ENCODE results near the gene ADGRG2. TPM values are rescaled to one million over a fixed set of nuclear protein-coding genes. Genes with fewer than 3 reads are reported as not detected.

The ADGRG2 gene, protein sequence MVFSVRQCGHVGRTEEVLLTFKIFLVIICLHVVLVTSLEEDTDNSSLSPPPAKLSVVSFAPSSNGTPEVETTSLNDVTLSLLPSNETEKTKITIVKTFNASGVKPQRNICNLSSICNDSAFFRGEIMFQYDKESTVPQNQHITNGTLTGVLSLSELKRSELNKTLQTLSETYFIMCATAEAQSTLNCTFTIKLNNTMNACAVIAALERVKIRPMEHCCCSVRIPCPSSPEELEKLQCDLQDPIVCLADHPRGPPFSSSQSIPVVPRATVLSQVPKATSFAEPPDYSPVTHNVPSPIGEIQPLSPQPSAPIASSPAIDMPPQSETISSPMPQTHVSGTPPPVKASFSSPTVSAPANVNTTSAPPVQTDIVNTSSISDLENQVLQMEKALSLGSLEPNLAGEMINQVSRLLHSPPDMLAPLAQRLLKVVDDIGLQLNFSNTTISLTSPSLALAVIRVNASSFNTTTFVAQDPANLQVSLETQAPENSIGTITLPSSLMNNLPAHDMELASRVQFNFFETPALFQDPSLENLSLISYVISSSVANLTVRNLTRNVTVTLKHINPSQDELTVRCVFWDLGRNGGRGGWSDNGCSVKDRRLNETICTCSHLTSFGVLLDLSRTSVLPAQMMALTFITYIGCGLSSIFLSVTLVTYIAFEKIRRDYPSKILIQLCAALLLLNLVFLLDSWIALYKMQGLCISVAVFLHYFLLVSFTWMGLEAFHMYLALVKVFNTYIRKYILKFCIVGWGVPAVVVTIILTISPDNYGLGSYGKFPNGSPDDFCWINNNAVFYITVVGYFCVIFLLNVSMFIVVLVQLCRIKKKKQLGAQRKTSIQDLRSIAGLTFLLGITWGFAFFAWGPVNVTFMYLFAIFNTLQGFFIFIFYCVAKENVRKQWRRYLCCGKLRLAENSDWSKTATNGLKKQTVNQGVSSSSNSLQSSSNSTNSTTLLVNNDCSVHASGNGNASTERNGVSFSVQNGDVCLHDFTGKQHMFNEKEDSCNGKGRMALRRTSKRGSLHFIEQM
- not detected in 2 replicates for total RNA-seq (2014; rRNA removed; shearing (Covaris generic))
- polyA plus RNA-seq (2015; cell fraction: cytosol; rRNA removed) = 0.03 TPM in 1 of 2 replicates, not detected in the other
- not detected in 2 replicates for polyA plus RNA-seq (2015; cell fraction: nucleus; rRNA removed)

GRCh38 chrX:19121898-19122640 is at the start of gene ADGRG2:
Gene ADGRG2, minus strand, starts transcription at chrX:19122468. Its CDS starts 53,634 bp downstream, at chrX:19068834.
- no peak for DNase-seq (ENCODE audit: low read depth, low spot score)
- in situ Hi-C loops (cut with HindIII; ENCODE audit: low pct_unique_long_range_greater_than_20kb, low sequenced_read_pairs) = no loop called here

- no peak for DNase-seq (ENCODE audit: low read depth, low spot score)
- in situ Hi-C loops (cut with HindIII; ENCODE audit: low pct_unique_long_range_greater_than_20kb, low sequenced_read_pairs) = no loop called here
These were observed 46.3 kb upstream of the ADGRG2 start for GRCh38 chrX:19168609-19169008.

- DNase-seq (ENCODE audit: low read depth, low spot score) = no peak
- in situ Hi-C loops (cut with HindIII; ENCODE audit: low pct_unique_long_range_greater_than_20kb, low sequenced_read_pairs) = no loop called here
These were observed 40.6 kb upstream of the ADGRG2 start for GRCh38 chrX:19162851-19163250.

DNA sequence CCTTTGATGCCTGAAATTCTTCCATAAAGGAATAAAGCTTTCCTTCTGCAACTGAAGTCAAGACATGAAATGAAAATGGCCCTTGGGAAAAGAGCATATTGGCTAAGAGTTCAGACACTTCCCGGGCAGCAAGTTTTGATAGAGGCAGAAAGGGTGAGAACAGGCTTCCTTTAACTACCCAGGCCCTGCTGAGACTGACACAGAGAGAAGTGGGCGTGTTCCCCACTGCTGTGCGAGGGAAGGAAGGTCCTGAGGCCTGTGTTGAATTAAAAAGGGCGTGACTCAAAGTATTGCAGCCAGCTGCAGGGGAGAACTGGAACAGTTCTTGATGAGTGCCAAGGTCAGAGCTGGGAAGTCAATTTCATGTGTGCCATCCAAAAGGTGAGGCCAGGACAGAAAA is 33.9 kb upstream of the ADGRG2 start:
- DNase-seq (ENCODE audit: low read depth, low spot score) = no peak
- in situ Hi-C loops (cut with HindIII; ENCODE audit: low pct_unique_long_range_greater_than_20kb, low sequenced_read_pairs) = no loop called here

GRCh38 chrX:19152762-19153161 is 30.5 kb upstream of the ADGRG2 start:
- in situ Hi-C loops (cut with HindIII; ENCODE audit: low pct_unique_long_range_greater_than_20kb, low sequenced_read_pairs) = no loop called here
- no peak for DNase-seq (ENCODE audit: low read depth, low spot score)

GRCh38 chrX:19137067-19137466 is 14.8 kb upstream of the ADGRG2 start:
- in situ Hi-C loops (cut with HindIII; ENCODE audit: low pct_unique_long_range_greater_than_20kb, low sequenced_read_pairs) = no loop called here
- no peak for DNase-seq (ENCODE audit: low read depth, low spot score)

GRCh38 chrX:19133784-19134183 is 11.5 kb upstream of the ADGRG2 start:
- DNase-seq (ENCODE audit: low read depth, low spot score) = no peak
- in situ Hi-C loops (cut with HindIII; ENCODE audit: low pct_unique_long_range_greater_than_20kb, low sequenced_read_pairs) = no loop called here

DNA sequence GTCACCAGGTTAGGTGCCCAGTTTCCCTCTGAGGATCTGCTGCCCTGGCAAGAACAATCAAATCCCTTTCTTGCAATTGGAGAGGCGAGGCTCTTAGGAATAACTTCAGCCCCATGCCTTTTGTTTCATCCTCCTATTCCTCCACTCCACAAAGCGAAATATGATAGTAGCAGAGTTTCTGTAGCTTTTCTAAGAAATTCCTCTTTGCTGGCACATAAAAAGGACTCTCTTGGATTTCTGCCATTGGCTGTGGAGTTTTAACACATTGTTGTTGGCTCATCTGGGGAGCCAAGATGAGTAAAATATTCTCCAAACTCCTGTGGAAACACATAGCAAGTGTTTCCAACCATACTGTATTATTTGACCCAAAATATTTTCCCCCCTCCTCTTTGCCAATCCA is 11.0 kb upstream of the ADGRG2 start:
- no peak for DNase-seq (ENCODE audit: low read depth, low spot score)
- in situ Hi-C loops (cut with HindIII; ENCODE audit: low pct_unique_long_range_greater_than_20kb, low sequenced_read_pairs) = no loop called here

DNA sequence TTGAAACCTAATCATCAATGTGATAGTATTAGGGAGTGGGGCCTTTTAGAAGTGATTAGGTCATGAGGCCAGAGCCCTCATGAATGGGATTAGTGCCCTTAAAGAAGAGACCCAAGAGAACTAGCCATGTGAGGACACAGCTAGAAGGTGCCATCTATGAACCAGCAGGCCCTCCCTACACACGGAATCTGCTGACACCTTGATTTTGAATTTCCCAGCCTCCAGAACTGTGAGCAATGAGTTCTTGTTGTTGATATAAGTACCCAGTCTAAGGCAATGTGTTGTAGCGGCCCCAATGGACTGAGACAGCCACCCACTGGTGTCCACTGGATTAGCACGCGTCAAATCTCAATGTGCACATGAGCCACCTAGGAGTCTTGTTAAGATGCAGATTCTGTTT is 8.4 kb upstream of the ADGRG2 start:
- in situ Hi-C loops (cut with HindIII; ENCODE audit: low pct_unique_long_range_greater_than_20kb, low sequenced_read_pairs) = no loop called here
- DNase-seq (ENCODE audit: low read depth, low spot score) = no peak

DNA sequence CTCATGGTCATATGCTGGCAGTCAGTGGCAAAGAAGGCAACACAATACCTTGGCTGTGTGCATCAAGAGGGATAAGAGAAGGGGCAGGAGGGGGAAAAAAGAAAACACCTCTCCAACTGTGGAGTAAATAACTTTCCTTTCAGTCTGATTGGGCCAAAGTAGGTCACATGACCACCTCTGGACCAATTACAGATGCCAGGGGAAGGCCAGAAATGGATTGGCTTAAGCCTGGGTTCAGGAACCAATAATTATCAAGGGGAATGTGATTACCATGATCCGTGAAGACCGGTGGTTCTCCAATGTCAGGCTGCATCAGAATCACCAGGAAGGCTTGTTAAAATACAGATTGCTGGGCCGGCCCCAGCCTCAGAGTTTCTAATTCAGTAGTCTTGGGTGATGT is 7.4 kb upstream of the ADGRG2 start:
- in situ Hi-C loops (cut with HindIII; ENCODE audit: low pct_unique_long_range_greater_than_20kb, low sequenced_read_pairs) = no loop called here
- DNase-seq (ENCODE audit: low read depth, low spot score) = peak; percentile 3

DNA sequence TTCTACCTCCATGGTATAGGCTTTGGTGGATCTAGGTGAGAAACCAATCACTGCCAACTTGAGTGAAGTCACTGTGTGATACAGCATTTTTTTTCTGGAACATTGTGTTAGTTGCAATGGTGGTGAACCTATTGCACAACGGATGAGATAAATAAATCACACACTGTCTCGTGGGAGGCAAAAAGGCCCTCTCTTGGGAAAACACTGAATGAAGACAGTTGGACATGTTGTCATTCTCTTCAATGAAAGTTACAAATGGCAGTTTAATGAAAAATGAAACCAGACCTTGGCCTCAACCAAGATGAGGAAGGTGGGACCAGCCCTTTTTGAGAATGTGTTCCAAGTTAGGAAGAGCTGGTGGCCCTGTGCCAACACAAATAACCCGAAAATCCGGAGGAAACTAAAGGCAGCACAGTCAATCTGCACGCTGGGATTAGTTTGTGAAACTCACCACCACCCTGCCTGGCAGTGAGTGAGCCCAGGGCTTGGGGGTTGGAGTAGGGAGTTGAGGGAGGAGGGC is 5.4 kb upstream of the ADGRG2 start:
- in situ Hi-C loops (cut with HindIII; ENCODE audit: low pct_unique_long_range_greater_than_20kb, low sequenced_read_pairs) = no loop called here
- no peak for DNase-seq (ENCODE audit: low read depth, low spot score)

DNA sequence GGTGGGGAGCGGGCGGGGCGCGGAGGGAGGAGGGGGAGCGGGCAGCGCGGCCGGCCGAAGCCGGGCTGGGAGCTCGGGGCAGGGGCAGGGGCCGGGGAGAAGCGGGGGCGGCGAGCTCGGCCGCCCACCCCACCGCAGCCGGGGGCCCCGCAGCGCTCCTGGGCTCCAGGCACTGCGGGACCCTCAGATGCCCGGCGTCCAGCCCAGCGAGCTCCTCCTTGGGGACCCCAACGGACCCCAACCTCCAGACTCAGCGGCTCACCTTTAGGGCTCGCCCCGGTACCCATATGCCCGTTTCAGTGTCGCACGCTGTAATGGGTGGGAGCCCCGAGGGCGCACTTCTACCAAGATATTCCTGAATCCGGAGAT is 357 bp upstream of the ADGRG2 start:
- in situ Hi-C loops (cut with HindIII; ENCODE audit: low pct_unique_long_range_greater_than_20kb, low sequenced_read_pairs) = no loop called here
- no peak for DNase-seq (ENCODE audit: low read depth, low spot score)

GRCh38 chrX:19121466-19121865 is 802 bp downstream of the ADGRG2 start:
- in situ Hi-C loops (cut with HindIII; ENCODE audit: low pct_unique_long_range_greater_than_20kb, low sequenced_read_pairs) = no loop called here
- no peak for DNase-seq (ENCODE audit: low read depth, low spot score)

DNA sequence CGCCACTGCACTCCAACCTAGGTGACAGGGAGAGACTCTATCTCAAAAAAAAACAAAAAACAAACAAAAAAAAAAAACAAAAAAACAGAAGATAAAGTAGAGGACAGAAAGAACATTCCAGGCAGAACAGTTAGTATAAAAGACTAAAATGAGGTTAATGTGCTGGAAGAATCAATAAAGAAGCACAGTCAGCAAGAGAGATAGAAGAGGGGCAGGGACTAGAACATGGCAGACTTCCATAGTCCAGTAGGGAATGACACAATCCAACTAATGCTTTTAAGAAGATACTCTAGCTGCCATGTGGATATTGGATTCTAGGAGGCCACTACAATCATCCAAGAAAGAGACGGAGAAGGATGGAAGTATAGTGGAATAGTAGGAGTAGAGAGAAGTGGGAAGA is 11.6 kb downstream of the ADGRG2 start:
- no peak for DNase-seq (ENCODE audit: low read depth, low spot score)
- in situ Hi-C loops (cut with HindIII; ENCODE audit: low pct_unique_long_range_greater_than_20kb, low sequenced_read_pairs) = no loop called here

- in situ Hi-C loops (cut with HindIII; ENCODE audit: low pct_unique_long_range_greater_than_20kb, low sequenced_read_pairs) = no loop called here
- no peak for DNase-seq (ENCODE audit: low read depth, low spot score)
These were observed 15.2 kb downstream of the ADGRG2 start for GRCh38 chrX:19107035-19107434.

DNA sequence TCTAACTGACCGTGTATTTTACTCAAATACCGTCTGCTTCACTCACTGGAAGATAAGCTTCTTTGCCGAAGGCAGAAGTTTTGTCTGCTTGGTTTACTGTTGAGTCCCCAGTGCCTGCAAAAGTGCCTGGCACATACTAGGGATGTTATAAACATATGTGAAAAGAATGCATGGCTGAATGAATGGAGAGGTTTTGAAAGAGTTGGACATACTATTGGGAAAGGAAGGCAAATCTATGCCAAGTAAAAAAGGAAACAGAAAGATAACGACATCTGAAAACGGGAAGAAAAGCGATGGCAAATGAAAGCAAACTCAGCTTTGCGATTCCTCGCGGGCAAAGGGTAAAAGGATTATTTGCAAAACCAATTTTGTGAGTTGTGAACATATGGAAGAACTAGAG is 21.7 kb downstream of the ADGRG2 start:
- in situ Hi-C loops (cut with HindIII; ENCODE audit: low pct_unique_long_range_greater_than_20kb, low sequenced_read_pairs) = no loop called here
- no peak for DNase-seq (ENCODE audit: low read depth, low spot score)

GRCh38 chrX:19097553-19098283 is 24.6 kb downstream of the ADGRG2 start:
- in situ Hi-C loops (cut with HindIII; ENCODE audit: low pct_unique_long_range_greater_than_20kb, low sequenced_read_pairs) = no loop called here
- no peak for DNase-seq (ENCODE audit: low read depth, low spot score)

All from SK-MEL-5 (cell line).